H1 (cell line): Measurements from ENCODE around the gene PURA. TPM values are rescaled to one million over a fixed set of nuclear protein-coding genes. Genes with fewer than 3 reads are reported as not detected.

Source experiments
- CHD2 ChIP-seq: IDR thresholded peaks from 2 replicates; pipeline ENCODE4 v1.6.1; 2012; ENCODE audit warnings: low read length, improper control_type of control experiment
- CREB1 ChIP-seq: IDR thresholded peaks from 2 replicates; pipeline ENCODE4 v1.6.1; 2012; ENCODE audit warnings: inconsistent platforms
- EGR1 ChIP-seq: IDR thresholded peaks from 2 replicates; pipeline ENCODE4 v1.6.1; 2011; ENCODE audit warnings: low read depth, low read length, borderline replicate concordance
- KDM4A ChIP-seq: IDR thresholded peaks from one replicate; pipeline ENCODE4 v1.7.1; 2012; ENCODE audit warnings: low read depth, mild to moderate bottlenecking, moderate library complexity, low read length, inconsistent platforms; ENCODE audit not compliant: severe bottlenecking
- SIRT6 ChIP-seq: IDR thresholded peaks from one replicate; pipeline ENCODE4 v1.7.1; 2012; ENCODE audit warnings: low read length, inconsistent platforms
- SP2 ChIP-seq: IDR thresholded peaks from 2 replicates; pipeline ENCODE4 v1.6.1; 2012; ENCODE audit warnings: mild to moderate bottlenecking, low read length, inconsistent platforms
- SRF ChIP-seq: IDR thresholded peaks from 2 replicates; pipeline ENCODE4 v1.6.1; 2011; ENCODE audit warnings: mild to moderate bottlenecking, low read depth, low read length, moderate library complexity
- SUZ12 ChIP-seq: fragments of 200-600 bp; sonication (generic); IDR thresholded peaks from 2 replicates; pipeline ENCODE4 v1.6.1; 2012; ENCODE audit warnings: mild to moderate bottlenecking, inconsistent platforms, low read length, moderate library complexity, mixed read lengths
- TBP ChIP-seq: IDR thresholded peaks from 2 replicates; pipeline ENCODE4 v1.6.1; 2011; ENCODE audit warnings: low read depth, low read length, improper control_type of control experiment
- TCF12 ChIP-seq: IDR thresholded peaks from 2 replicates; pipeline ENCODE4 v1.6.1; 2011; ENCODE audit warnings: low read depth, mild to moderate bottlenecking, low read length
- polyA plus RNA-seq, 7 experiments: library from polyadenylated mRNA; depleted of rRNA in 3 of 7; stranded (reverse) in 5 of 7; unstranded in 2 of 7; fragments of >200 nt in 5 of 7; fragments of 200-250 nt in 2 of 7; gene quantifications; 1 replicate in 5 of 7; 2 replicates in 1 of 7; 4 replicates in 1 of 7; pipeline versions ENCODE4 v1.2.1 to v1.2.3, GENCODE V29; 2011 to 2013; ENCODE audit warnings: missing spikeins in 2 of 7, mixed read lengths in 2 of 7
- total RNA-seq: library from RNA; stranded (reverse); fragmentation: NEBNext Ultra II Directional; extraction: Animal tissue kit (Norgen Biotek cat#: 25700); gene quantifications from 2 replicates; pipeline ENCODE4 v1.2.1, GENCODE V29; 2021
- TF ChIP-seq, protein P1 (sequence below), 3 experiments: IDR thresholded peaks; 1 replicate in 2 of 3; 2 replicates in 1 of 3; pipeline versions ENCODE4 v1.5.1 to v1.6.1; 2011; ENCODE audit warnings: low read length in 3 of 3, mild to moderate bottlenecking in 3 of 3, inconsistent platforms in 2 of 3, low read depth in 1 of 3, moderate library complexity in 1 of 3; ENCODE audit not compliant: insufficient read depth in 1 of 3; ENCODE audit errors: control extremely low read depth in 1 of 3

Gene PURA
- total and polyA plus RNA-seq, 2 of the 8 experiments (the other 6 are each of a cell fraction or from before 2014, with no cell fraction given), result 0.98 to 2.1 TPM

DNA sequence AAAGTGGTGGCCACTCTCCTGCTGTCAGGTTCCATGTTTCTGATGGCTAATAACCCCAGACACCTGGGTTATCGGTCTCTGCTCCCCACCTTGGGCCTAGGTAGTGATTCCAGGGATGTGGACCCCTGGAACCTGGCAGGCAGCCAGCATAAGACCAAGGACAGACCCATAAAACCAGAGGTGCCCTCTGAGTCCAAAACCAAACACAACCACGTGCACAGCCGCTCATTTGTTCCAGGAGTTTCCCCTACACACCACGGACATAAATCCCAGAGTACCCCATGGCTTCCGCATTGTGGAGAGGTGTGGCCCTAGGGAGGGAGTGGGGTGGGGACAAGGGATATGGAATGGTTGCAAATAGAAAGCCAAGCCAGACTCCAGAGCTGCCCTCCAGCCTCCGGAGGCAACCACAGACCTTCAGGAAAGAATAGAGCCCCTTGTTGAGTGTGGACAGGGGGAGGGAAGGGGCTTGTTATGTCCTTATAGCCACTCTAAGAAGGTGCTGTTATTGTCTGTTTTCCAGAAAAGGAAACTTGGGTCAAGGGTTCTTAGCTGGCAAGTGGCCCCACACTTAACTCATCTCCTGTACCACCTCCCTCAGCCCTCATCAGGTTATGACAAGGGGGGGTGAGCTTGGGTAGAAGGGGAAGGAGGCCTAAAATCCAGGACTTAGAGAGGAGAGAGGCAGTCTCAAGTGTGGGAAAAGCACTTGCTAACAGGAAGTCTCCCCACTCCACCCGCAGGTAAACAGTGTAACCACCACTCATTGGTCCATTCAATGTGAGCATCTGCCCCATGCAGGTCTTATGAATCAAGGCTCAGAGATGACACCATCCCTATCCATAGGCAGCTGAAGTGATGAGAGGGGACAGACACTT lies 37.5 kb downstream of the PURA start (continued):
- TF ChIP-seq, protein P1, sequence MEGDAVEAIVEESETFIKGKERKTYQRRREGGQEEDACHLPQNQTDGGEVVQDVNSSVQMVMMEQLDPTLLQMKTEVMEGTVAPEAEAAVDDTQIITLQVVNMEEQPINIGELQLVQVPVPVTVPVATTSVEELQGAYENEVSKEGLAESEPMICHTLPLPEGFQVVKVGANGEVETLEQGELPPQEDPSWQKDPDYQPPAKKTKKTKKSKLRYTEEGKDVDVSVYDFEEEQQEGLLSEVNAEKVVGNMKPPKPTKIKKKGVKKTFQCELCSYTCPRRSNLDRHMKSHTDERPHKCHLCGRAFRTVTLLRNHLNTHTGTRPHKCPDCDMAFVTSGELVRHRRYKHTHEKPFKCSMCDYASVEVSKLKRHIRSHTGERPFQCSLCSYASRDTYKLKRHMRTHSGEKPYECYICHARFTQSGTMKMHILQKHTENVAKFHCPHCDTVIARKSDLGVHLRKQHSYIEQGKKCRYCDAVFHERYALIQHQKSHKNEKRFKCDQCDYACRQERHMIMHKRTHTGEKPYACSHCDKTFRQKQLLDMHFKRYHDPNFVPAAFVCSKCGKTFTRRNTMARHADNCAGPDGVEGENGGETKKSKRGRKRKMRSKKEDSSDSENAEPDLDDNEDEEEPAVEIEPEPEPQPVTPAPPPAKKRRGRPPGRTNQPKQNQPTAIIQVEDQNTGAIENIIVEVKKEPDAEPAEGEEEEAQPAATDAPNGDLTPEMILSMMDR (IDR thresholded peaks at IDR 0.05; ENCODE audit: control extremely low read depth in 1 of 3, insufficient read depth in 1 of 3, low read depth in 1 of 3, low read length in 3 of 3), result no peak
- TF ChIP-seq SP2 (no peak), SUZ12 (no peak), TCF12 (no peak), CHD2 (no peak), CREB1 (no peak), SRF (no peak), KDM4A (no peak), SIRT6 (no peak), EGR1 (no peak), TBP (no peak)
- TF ChIP-seq, all 59 proteins: peak for 0
